ENCODE measurements around the gene B4GALT5. TPM values are rescaled to one million over a fixed set of nuclear protein-coding genes. Genes with fewer than 3 reads are reported as not detected.
"Not testable (repeated sequence)": the region's sequence is repeated elsewhere in the genome, so short reads cannot be mapped to it uniquely, and the experiment has no call there.

The B4GALT5 gene
- total and polyA plus RNA-seq, 4 experiments from 2014 or later: 0.43 to 6.2 (median 4.0) TPM

- no peaks in the 10 kb centered on the region for H3K9me3 ChIP-seq (ENCODE audit: control insufficient read depth in 1 of 2, low read length in 2 of 2)
- no peaks in the 10 kb centered on the region for H3K36me3 ChIP-seq (ENCODE audit: insufficient read depth, low read length)
- ChIA-PET CTCF (ENCODE audit: partially characterized antibody) (interaction anchor here (1.7 kb wide), 1 partner anchor 217 kb away, joined by 5 read pairs; no protein-coding TSS in a partner anchor), POLR2A (ENCODE audit: partially characterized antibody) (interaction anchor here (0.6 kb wide), 1 partner anchor 242 kb away, joined by 5 read pairs; no protein-coding TSS in a partner anchor)
- intact Hi-C loops (cut with micrococcal nuclease): no loop called here
- H3K27ac ChIP-seq (ENCODE audit: low read depth, low read length): no peak overlapping the region
- no peak overlapping the region for H3K4me3 ChIP-seq (ENCODE audit: low read length in 2 of 2)
- DNase-seq: no peak
- Mint-ChIP-seq H3K36me3 (peaks cover 6 to 11% of the 10 kb centered on the region in 2 donors), H3K4me3 (no peak overlapping the region), H3K27me3 (peaks cover 0 to under 1% of the 10 kb centered on the region in 2 donors), H3K9me3 (peaks cover 0 to 11% (median 3%) of the 10 kb centered on the region in 8 donors), H3K27ac (no peak overlapping the region), H3K4me1 (peaks cover 0 to 2% (median 0%) of the 10 kb centered on the region in 4 donors)
- no peaks in the 10 kb centered on the region for H3K4me1 ChIP-seq (ENCODE audit: insufficient read depth, low read length)
- no peaks in the 10 kb centered on the region for H3K27me3 ChIP-seq (ENCODE audit: insufficient read depth, low read length)
Observed at GRCh38 chr20:49629606-49630005, 84.1 kb downstream of the B4GALT5 start.

DNA sequence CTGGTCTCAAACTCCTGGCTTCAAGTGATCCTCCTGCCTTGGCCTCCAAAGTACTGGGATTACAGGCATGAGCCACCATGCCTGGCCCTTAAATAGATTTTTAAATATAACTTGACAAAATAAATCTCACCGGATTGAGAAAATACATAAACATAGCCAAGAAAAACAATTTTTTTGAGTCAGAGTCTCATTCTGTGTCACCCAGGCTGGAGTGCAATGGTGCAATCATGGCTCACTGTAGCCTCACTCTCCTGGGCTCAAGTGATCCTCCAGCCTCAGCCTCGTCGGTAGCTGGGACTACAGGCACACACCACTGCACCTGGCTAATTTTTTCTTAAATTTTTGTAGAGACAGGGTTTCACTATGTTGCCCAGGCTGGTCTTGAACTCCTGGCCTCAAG lies 85.4 kb downstream of the B4GALT5 start:
- H3K4me3 Mint-ChIP-seq; H3K4me3 ChIP-seq (ENCODE audit: low read length in 2 of 2); H3K27me3 Mint-ChIP-seq; H3K36me3 Mint-ChIP-seq; CTCF ChIA-PET (ENCODE audit: partially characterized antibody); H3K27ac ChIP-seq (ENCODE audit: low read depth, low read length); H3K9me3 ChIP-seq (ENCODE audit: control insufficient read depth in 1 of 2, low read length in 2 of 2); POLR2A ChIA-PET (ENCODE audit: partially characterized antibody); DNase-seq; H3K27ac Mint-ChIP-seq; H3K36me3 ChIP-seq (ENCODE audit: insufficient read depth, low read length); H3K4me1 ChIP-seq (ENCODE audit: insufficient read depth, low read length); intact Hi-C loops (cut with micrococcal nuclease); H3K27me3 ChIP-seq (ENCODE audit: insufficient read depth, low read length); H3K4me1 Mint-ChIP-seq: not testable (repeated sequence)
- H3K9me3 Mint-ChIP-seq: peaks cover 0 to 11% (median 3%) of the 10 kb centered on the region in 8 donors

- Histone ChIP-seq H3K27me3 (ENCODE audit: insufficient read depth, low read length) (no peaks in the 10 kb centered on the region), H3K4me1 (ENCODE audit: insufficient read depth, low read length) (no peaks in the 10 kb centered on the region), H3K36me3 (ENCODE audit: insufficient read depth, low read length) (no peaks in the 10 kb centered on the region), H3K9me3 (ENCODE audit: control insufficient read depth in 1 of 2, low read length in 2 of 2) (no peaks in the 10 kb centered on the region), H3K27ac (ENCODE audit: low read depth, low read length) (no peak overlapping the region), H3K4me3 (ENCODE audit: low read length in 2 of 2) (no peak overlapping the region)
- ChIA-PET CTCF (ENCODE audit: partially characterized antibody) (no interaction called here), POLR2A (ENCODE audit: partially characterized antibody) (no interaction called here)
- no peaks in the 10 kb centered on the region for H3K4me1 Mint-ChIP-seq
- H3K36me3 Mint-ChIP-seq: peaks cover 0 to 7% of the 10 kb centered on the region in 2 donors
- DNase-seq: no peak
- peaks cover 0 to 11% (median 3%) of the 10 kb centered on the region in 8 donors for H3K9me3 Mint-ChIP-seq
- H3K27me3 Mint-ChIP-seq: peaks cover 0 to 3% of the 10 kb centered on the region in 2 donors
- intact Hi-C loops (cut with micrococcal nuclease): no loop called here
- H3K4me3 Mint-ChIP-seq: no peak overlapping the region
- H3K27ac Mint-ChIP-seq: no peak overlapping the region
Observed at GRCh38 chr20:49627329-49627761, 86.3 kb downstream of the B4GALT5 start.

GRCh38 chr20:49624988-49625387 lies 88.7 kb downstream of the B4GALT5 start:
- H3K9me3 ChIP-seq (ENCODE audit: control insufficient read depth in 1 of 2, low read length in 2 of 2); H3K27ac ChIP-seq (ENCODE audit: low read depth, low read length); DNase-seq; POLR2A ChIA-PET (ENCODE audit: partially characterized antibody); H3K27me3 ChIP-seq (ENCODE audit: insufficient read depth, low read length); H3K27me3 Mint-ChIP-seq; H3K36me3 ChIP-seq (ENCODE audit: insufficient read depth, low read length); intact Hi-C loops (cut with micrococcal nuclease); H3K36me3 Mint-ChIP-seq; H3K27ac Mint-ChIP-seq; H3K4me1 Mint-ChIP-seq; CTCF ChIA-PET (ENCODE audit: partially characterized antibody); H3K4me3 Mint-ChIP-seq; H3K4me3 ChIP-seq (ENCODE audit: low read length in 2 of 2): not testable (repeated sequence)
- H3K4me1 ChIP-seq (ENCODE audit: insufficient read depth, low read length): peaks cover 11% of the 10 kb centered on the region
- H3K9me3 Mint-ChIP-seq: peaks cover 0 to 12% (median 5%) of the 10 kb centered on the region in 8 donors

DNA sequence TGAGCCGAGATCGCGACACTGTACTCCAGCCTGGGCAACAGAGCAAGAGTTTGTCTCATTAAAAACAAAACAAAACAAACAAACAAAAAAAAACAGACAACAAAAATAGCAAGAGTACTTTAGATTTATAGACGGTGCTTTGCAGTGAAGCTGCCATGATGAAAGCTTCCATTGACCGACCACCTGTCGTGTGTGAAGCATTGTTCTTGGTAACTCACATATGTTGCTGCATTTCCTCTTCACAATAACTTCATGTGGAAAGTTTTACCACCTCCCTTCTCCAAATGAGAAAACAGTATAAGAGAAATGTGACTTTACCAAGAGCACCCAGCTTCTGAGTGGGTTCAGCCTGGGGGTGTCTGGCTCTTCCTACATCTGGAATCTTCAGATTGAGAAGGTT lies 89.4 kb downstream of the B4GALT5 start:
- H3K4me3 ChIP-seq (ENCODE audit: low read length in 2 of 2): no peak overlapping the region
- Mint-ChIP-seq H3K36me3 (peaks cover 0 to 3% of the 10 kb centered on the region in 2 donors), H3K27ac (no peak overlapping the region), H3K9me3 (peaks cover 0 to 12% (median 3%) of the 10 kb centered on the region in 8 donors), H3K27me3 (peaks cover 3 to 6% of the 10 kb centered on the region in 2 donors), H3K4me3 (no peak overlapping the region), H3K4me1 (peaks cover 0 to 4% (median under 1%) of the 10 kb centered on the region in 4 donors)
- DNase-seq: no peak
- H3K9me3 ChIP-seq (ENCODE audit: control insufficient read depth in 1 of 2, low read length in 2 of 2): no peaks in the 10 kb centered on the region
- H3K27ac ChIP-seq (ENCODE audit: low read depth, low read length): no peak overlapping the region
- H3K4me1 ChIP-seq (ENCODE audit: insufficient read depth, low read length): peaks cover 13% of the 10 kb centered on the region
- ChIA-PET POLR2A (ENCODE audit: partially characterized antibody) (no interaction called here), CTCF (ENCODE audit: partially characterized antibody) (no interaction called here)
- no peaks in the 10 kb centered on the region for H3K36me3 ChIP-seq (ENCODE audit: insufficient read depth, low read length)
- no peaks in the 10 kb centered on the region for H3K27me3 ChIP-seq (ENCODE audit: insufficient read depth, low read length)
- intact Hi-C loops (cut with micrococcal nuclease): no loop called here

DNA sequence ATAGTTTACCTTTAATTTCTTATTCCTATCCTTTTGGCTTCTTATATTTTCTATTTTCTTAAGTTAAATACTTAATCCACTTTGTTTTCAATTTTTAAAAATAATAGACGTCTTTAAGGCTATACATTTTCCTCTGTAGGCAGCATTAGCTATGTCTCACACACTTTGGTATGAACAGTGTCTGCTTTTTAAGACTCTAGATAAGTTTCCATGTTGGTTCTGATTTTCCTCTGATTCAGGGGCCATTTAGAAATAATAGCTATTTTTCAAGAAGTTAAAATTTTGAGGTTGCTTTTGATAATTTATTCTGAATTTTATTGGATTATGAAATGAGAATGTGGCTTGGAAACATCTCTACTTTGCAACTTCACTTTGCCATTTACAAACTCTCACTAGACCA lies 91.4 kb downstream of the B4GALT5 start:
- no peak overlapping the region for H3K27ac ChIP-seq (ENCODE audit: low read depth, low read length)
- peaks cover 0 to 9% (median 0%) of the 10 kb centered on the region in 8 donors for H3K9me3 Mint-ChIP-seq
- no peaks in the 10 kb centered on the region for H3K36me3 Mint-ChIP-seq
- intact Hi-C loops (cut with micrococcal nuclease): no loop called here
- no peak for DNase-seq
- ChIA-PET CTCF (ENCODE audit: partially characterized antibody) (no interaction called here), POLR2A (ENCODE audit: partially characterized antibody) (no interaction called here)
- H3K4me1 Mint-ChIP-seq: peaks cover 0 to 4% (median under 1%) of the 10 kb centered on the region in 4 donors
- peaks cover 13% of the 10 kb centered on the region for H3K4me1 ChIP-seq (ENCODE audit: insufficient read depth, low read length)
- H3K4me3 Mint-ChIP-seq: no peak overlapping the region
- no peak overlapping the region for H3K4me3 ChIP-seq (ENCODE audit: low read length in 2 of 2)
- peaks cover 3 to 6% of the 10 kb centered on the region in 2 donors for H3K27me3 Mint-ChIP-seq
- no peaks in the 10 kb centered on the region for H3K27me3 ChIP-seq (ENCODE audit: insufficient read depth, low read length)
- H3K27ac Mint-ChIP-seq: no peak overlapping the region
- no peaks in the 10 kb centered on the region for H3K36me3 ChIP-seq (ENCODE audit: insufficient read depth, low read length)
- H3K9me3 ChIP-seq (ENCODE audit: control insufficient read depth in 1 of 2, low read length in 2 of 2): no peaks in the 10 kb centered on the region

GRCh38 chr20:49620364-49621240 lies 93.1 kb downstream of the B4GALT5 start:
- CTCF ChIA-PET (ENCODE audit: partially characterized antibody): no interaction called here
- no peak overlapping the region for H3K27ac Mint-ChIP-seq
- DNase-seq: peak in 2 of 5 donors; percentile 11 to 13
- H3K9me3 ChIP-seq (ENCODE audit: control insufficient read depth in 1 of 2, low read length in 2 of 2): no peaks in the 10 kb centered on the region
- peaks cover 13% of the 10 kb centered on the region for H3K4me1 ChIP-seq (ENCODE audit: insufficient read depth, low read length)
- intact Hi-C loops (cut with micrococcal nuclease): no loop called here
- H3K27me3 Mint-ChIP-seq: peaks cover 3 to 6% of the 10 kb centered on the region in 2 donors
- H3K36me3 Mint-ChIP-seq: no peaks in the 10 kb centered on the region
- H3K9me3 Mint-ChIP-seq: peaks cover 0 to 9% (median 0%) of the 10 kb centered on the region in 8 donors
- H3K27ac ChIP-seq (ENCODE audit: low read depth, low read length): no peak overlapping the region
- H3K36me3 ChIP-seq (ENCODE audit: insufficient read depth, low read length): no peaks in the 10 kb centered on the region
- peaks cover 0 to 4% (median under 1%) of the 10 kb centered on the region in 4 donors for H3K4me1 Mint-ChIP-seq
- H3K4me3 Mint-ChIP-seq: peak overlapping the region in 1 of 8 donors; percentile 8
- POLR2A ChIA-PET (ENCODE audit: partially characterized antibody): no interaction called here
- no peak overlapping the region for H3K4me3 ChIP-seq (ENCODE audit: low read length in 2 of 2)
- H3K27me3 ChIP-seq (ENCODE audit: insufficient read depth, low read length): no peaks in the 10 kb centered on the region
